Smooth muscle cell (in vitro differentiated cells): ENCODE data around the gene PXMP4. TPM values are rescaled to one million over a fixed set of nuclear protein-coding genes. Genes with fewer than 3 reads are reported as not detected.

Source experiments
- DNase-seq: peaks from one replicate; lab custom pipeline; 2025; ENCODE audit not compliant: unreplicated experiment; lab: John Stamatoyannopoulos, UW
- H2AFZ ChIP-seq: fragments of 200-600 bp; sonication (generic); 2 replicates; pipeline ENCODE4 v1.6.0; 2016; ENCODE audit warnings: antibody characterized with exemption, low read depth, mild to moderate bottlenecking
- H3F3A ChIP-seq: fragments of 200-600 bp; sonication (generic); 2 replicates; pipeline ENCODE4 v1.6.0; 2017; ENCODE audit warnings: antibody characterized with exemption, low read depth
- H3K27ac ChIP-seq: fragments of 200-600 bp; sonication (generic); 2 replicates; pipeline ENCODE4 v1.5.1; 2016; ENCODE audit warnings: low read depth, mild to moderate bottlenecking
- H3K27me3 ChIP-seq: fragments of 200-600 bp; sonication (generic); 2 replicates; pipeline ENCODE4 v1.6.1; 2016; ENCODE audit warnings: low read depth, mild to moderate bottlenecking
- H3K36me3 ChIP-seq: fragments of 200-600 bp; sonication (generic); 2 replicates; pipeline ENCODE4 v1.5.1; 2016; ENCODE audit warnings: low read depth
- H3K4me1 ChIP-seq: fragments of 200-600 bp; sonication (generic); 2 replicates; pipeline ENCODE4 v1.5.1; 2016; ENCODE audit warnings: low read depth
- H3K4me2 ChIP-seq: fragments of 200-600 bp; sonication (generic); 2 replicates; pipeline ENCODE4 v1.6.0; 2016; ENCODE audit warnings: mild to moderate bottlenecking
- H3K4me3 ChIP-seq: fragments of 200-600 bp; sonication (generic); 2 replicates; pipeline ENCODE4 v1.5.1; 2016; ENCODE audit warnings: mild to moderate bottlenecking
- H3K79me2 ChIP-seq: fragments of 200-600 bp; sonication (generic); 2 replicates; pipeline ENCODE4 v1.6.0; 2016; ENCODE audit warnings: low read depth, mild to moderate bottlenecking
- H3K9ac ChIP-seq: fragments of 200-600 bp; sonication (generic); 2 replicates; pipeline ENCODE4 v1.6.0; 2016; ENCODE audit warnings: low read depth
- H3K9me3 ChIP-seq: fragments of 200-600 bp; sonication (generic); replicated peaks from 2 replicates; pipeline ENCODE4 v1.5.1; 2016; ENCODE audit warnings: low read depth
- H4K20me1 ChIP-seq: fragments of 200-600 bp; sonication (generic); 2 replicates; pipeline ENCODE4 v1.6.0; 2016; ENCODE audit warnings: low read depth
- CTCF ChIP-seq: fragments of 200-600 bp; sonication (generic); IDR thresholded peaks from 2 replicates; pipeline ENCODE4 v1.5.1; 2017; ENCODE audit warnings: borderline replicate concordance, mild to moderate bottlenecking, antibody characterized with exemption; ENCODE audit not compliant: insufficient read depth, poor library complexity, severe bottlenecking
- WGBS: methylation state at CpG from one replicate; pipeline ENCODE4 v1.1.7; 2016; ENCODE audit warnings: low lambda C conversion rate; 5-methylcytosine and 5-hydroxymethylcytosine counted together
- polyA plus RNA-seq: library from polyadenylated mRNA; unstranded; fragments of >200 nt; fragmentation: Nextera tagmentation; extraction: Ambion mirVana; gene quantifications from 2 replicates; pipeline ENCODE4 v1.2.1, GENCODE V29; 2016
- total RNA-seq: library from RNA; depleted of rRNA; stranded (reverse); fragments of >200 nt; gene quantifications from 2 replicates; pipeline ENCODE4 v1.2.3, GENCODE V29; 2014

The PXMP4 gene
- total and polyA plus RNA-seq, 2 experiments from 2014 or later: 2.6 to 8.1 TPM

GRCh38 chr20:33679758-33680485 lies 40.2 kb downstream of the PXMP4 start:
- Histone ChIP-seq H3F3A (peaks cover 13% of the 10 kb centered on the region), H2AFZ (no peak overlapping the region), H3K36me3 (no peaks in the 10 kb centered on the region), H4K20me1 (no peaks in the 10 kb centered on the region), H3K79me2 (peaks cover 4% of the 10 kb centered on the region), H3K4me3 (no peak overlapping the region), H3K4me2 (no peak overlapping the region), H3K9me3 (no peaks in the 10 kb centered on the region), H3K4me1 (peaks cover 5% of the 10 kb centered on the region), H3K27me3 (no peaks in the 10 kb centered on the region), H3K27ac (no peak overlapping the region), H3K9ac (no peak overlapping the region)
- WGBS: 97% methylated on average over 20 of the region's 20 CpGs
- no peak for TF ChIP-seq CTCF
- DNase-seq: no peak

GRCh38 chr20:33677991-33678702 lies 42.0 kb downstream of the PXMP4 start:
- peaks cover 18% of the 10 kb centered on the region for H3K4me1 ChIP-seq
- H2AFZ ChIP-seq: no peak overlapping the region
- H3K9ac ChIP-seq: no peak overlapping the region
- DNase-seq: no peak
- H3K4me3 ChIP-seq: no peak overlapping the region
- H3K27me3 ChIP-seq: no peaks in the 10 kb centered on the region
- peaks cover 1% of the 10 kb centered on the region for H4K20me1 ChIP-seq
- H3K4me2 ChIP-seq: no peak overlapping the region
- H3K36me3 ChIP-seq: no peaks in the 10 kb centered on the region
- H3F3A ChIP-seq: peaks cover 13% of the 10 kb centered on the region
- H3K79me2 ChIP-seq: peaks cover 9% of the 10 kb centered on the region
- H3K9me3 ChIP-seq: no peaks in the 10 kb centered on the region
- no peak overlapping the region for H3K27ac ChIP-seq
- 94% methylated on average over 15 of the region's 15 CpGs for WGBS
- no peak for TF ChIP-seq CTCF

- Histone ChIP-seq H3K4me3 (no peak overlapping the region), H3K36me3 (no peaks in the 10 kb centered on the region), H3K79me2 (peaks cover 19% of the 10 kb centered on the region), H3K9me3 (no peaks in the 10 kb centered on the region), H2AFZ (no peak overlapping the region), H3F3A (peaks cover 13% of the 10 kb centered on the region), H3K27ac (no peak overlapping the region), H4K20me1 (peaks cover 13% of the 10 kb centered on the region), H3K9ac (no peak overlapping the region), H3K27me3 (no peaks in the 10 kb centered on the region), H3K4me2 (no peak overlapping the region), H3K4me1 (peaks cover 26% of the 10 kb centered on the region)
- no peak for TF ChIP-seq CTCF
- DNase-seq: no peak
- WGBS: 96% methylated on average over 31 of the region's 31 CpGs
These were observed 43.2 kb downstream of the PXMP4 start for GRCh38 chr20:33676652-33677645.
